Ecto neural progenitor cell (in vitro differentiated cells): ENCODE results near the gene TF.
"Not testable (repeated sequence)": the region's sequence is repeated elsewhere in the genome, so short reads cannot be mapped to it uniquely, and the experiment has no call there.

Experiments used
- DNase-seq: peaks from one replicate; pipeline ENCODE4 v3.0.0-alpha.2; 2018; ENCODE audit warnings: low spot score

The TF gene

GRCh38 chr3:133745981-133746711 lies at the start of gene TF:
Gene TF, plus strand, starts transcription at chr3:133746393. Its CDS starts 48 bp downstream, at chr3:133746441.
- DNase-seq, result no peak

- no peak for DNase-seq
Observed at GRCh38 chr3:133697960-133698359, 48.2 kb upstream of the TF start.

- no peak for DNase-seq
Observed at GRCh38 chr3:133699467-133699866, 46.7 kb upstream of the TF start.

GRCh38 chr3:133699903-133700302 lies 46.3 kb upstream of the TF start:
- no peak for DNase-seq

- no peak for DNase-seq
Observed at GRCh38 chr3:133700351-133700750, 45.8 kb upstream of the TF start.

- DNase-seq, result no peak
Observed at GRCh38 chr3:133701435-133702358, 44.5 kb upstream of the TF start.

GRCh38 chr3:133703915-133704314 lies 42.3 kb upstream of the TF start:
- no peak for DNase-seq

- DNase-seq, result no peak
Observed at GRCh38 chr3:133706033-133706432, 40.2 kb upstream of the TF start.

GRCh38 chr3:133709139-133709750 lies 36.9 kb upstream of the TF start:
- no peak for DNase-seq

GRCh38 chr3:133711013-133711412 lies 35.2 kb upstream of the TF start:
- no peak for DNase-seq

- DNase-seq, result no peak
Observed at GRCh38 chr3:133712017-133712416, 34.2 kb upstream of the TF start.

- no peak for DNase-seq
Observed at GRCh38 chr3:133713347-133713746, 32.8 kb upstream of the TF start.

GRCh38 chr3:133717424-133717823 lies 28.8 kb upstream of the TF start:
- DNase-seq, result no peak

- DNase-seq, result no peak
Observed at GRCh38 chr3:133722935-133723334, 23.3 kb upstream of the TF start.

- DNase-seq, result no peak
Observed at GRCh38 chr3:133730993-133731392, 15.2 kb upstream of the TF start.

GRCh38 chr3:133732231-133732630 lies 14.0 kb upstream of the TF start:
- DNase-seq, result not testable (repeated sequence)

- DNase-seq, result no peak
Observed at GRCh38 chr3:133733226-133733625, 13.0 kb upstream of the TF start.

GRCh38 chr3:133734305-133734704 lies 11.9 kb upstream of the TF start:
- DNase-seq, result no peak

GRCh38 chr3:133742351-133743091 lies 3.7 kb upstream of the TF start:
- DNase-seq, result no peak

GRCh38 chr3:133744241-133744640 lies 2.0 kb upstream of the TF start:
- no peak for DNase-seq

GRCh38 chr3:133745108-133745507 lies 1.1 kb upstream of the TF start:
- no peak for DNase-seq

- no peak for DNase-seq
Observed at GRCh38 chr3:133746712-133747066, 496 bp downstream of the TF start.
